HepG2 (cell line): ENCODE results near the gene TPGS1. TPM values are rescaled to one million over a fixed set of nuclear protein-coding genes. Genes with fewer than 3 reads are reported as not detected.

ENCODE experiments used
- CEBPB ChIP-seq: IDR thresholded peaks from 2 replicates; pipeline ENCODE4 v1.6.1; 2011; ENCODE audit warnings: low read depth, low read length, improper control_type of control experiment, borderline replicate concordance
- EP300 ChIP-seq, 3 experiments: sonication (generic) in 1 of 3; formaldehyde crosslinking in 1 of 3; IDR thresholded peaks; 2 replicates each; pipeline versions ENCODE4 v1.5.1 to v1.6.1; 2011 to 2020; ENCODE audit warnings: low read depth in 2 of 3, low read length in 2 of 3, borderline replicate concordance in 1 of 3, improper control_type of control experiment in 1 of 3, mild to moderate bottlenecking in 1 of 3, missing genetic modification reagents in 1 of 3, moderate library complexity in 1 of 3
- HOXD1 ChIP-seq: sonication (generic); formaldehyde crosslinking; IDR thresholded peaks from 2 replicates; pipeline ENCODE4 v1.5.0; 2020; ENCODE audit warnings: missing genetic modification reagents
- MXI1 ChIP-seq: IDR thresholded peaks from 3 replicates; pipeline ENCODE4 v1.6.1; 2012; ENCODE audit warnings: low read depth, low read length, inconsistent platforms, borderline replicate concordance
- RELA ChIP-seq: sonication (generic); formaldehyde crosslinking; IDR thresholded peaks from 2 replicates; pipeline ENCODE4 v1.4.0; 2020; ENCODE audit warnings: missing genetic modification reagents
- SKI ChIP-seq: fragments of 450-650 bp; IDR thresholded peaks from one replicate; pipeline ENCODE4 v1.6.1; 2018; ENCODE audit warnings: mild to moderate bottlenecking; ENCODE audit not compliant: partially characterized antibody
- SPEN ChIP-seq: sonication (generic); formaldehyde crosslinking; IDR thresholded peaks from 2 replicates; pipeline ENCODE4 v1.5.1; 2020; ENCODE audit warnings: low read depth, mild to moderate bottlenecking, missing genetic modification reagents
- TBP ChIP-seq: sonication (generic); formaldehyde crosslinking; IDR thresholded peaks from 2 replicates; pipeline ENCODE4 v1.5.0; 2020; ENCODE audit warnings: missing genetic modification reagents
- TMF1 ChIP-seq: sonication (generic); formaldehyde crosslinking; IDR thresholded peaks from 2 replicates; pipeline ENCODE4 v1.8.1; 2022; ENCODE audit warnings: low read depth, missing genetic modification reagents
- TOPORS ChIP-seq: sonication (generic); formaldehyde crosslinking; IDR thresholded peaks from 2 replicates; pipeline ENCODE4 v1.8.0; 2023; ENCODE audit warnings: mild to moderate bottlenecking, missing genetic modification reagents
- U2AF1 ChIP-seq: fragments of 200-400 bp; formaldehyde crosslinking; optimal IDR thresholded peaks from 2 replicates; pipeline ENCODE3; 2017; ENCODE audit warnings: mild to moderate bottlenecking, low read depth, low read length
- YY1 ChIP-seq: IDR thresholded peaks from 2 replicates; pipeline ENCODE4 v1.6.1; 2011; ENCODE audit warnings: low read length, low read depth, moderate library complexity, mild to moderate bottlenecking; ENCODE audit not compliant: insufficient read depth, insufficient replicate concordance
- ZKSCAN5 ChIP-seq: sonication (generic); formaldehyde crosslinking; IDR thresholded peaks from 2 replicates; pipeline ENCODE4 v1.5.1; 2020; ENCODE audit warnings: mild to moderate bottlenecking, missing genetic modification reagents
- ZNF724P ChIP-seq: sonication (generic); formaldehyde crosslinking; IDR thresholded peaks from 2 replicates; pipeline ENCODE4 v1.8.0; 2022; ENCODE audit warnings: missing genetic modification reagents, borderline replicate concordance
- ZNF75D ChIP-seq: sonication (generic); formaldehyde crosslinking; IDR thresholded peaks from 2 replicates; pipeline ENCODE4 v1.8.1; 2023; ENCODE audit warnings: missing genetic modification reagents, mild to moderate bottlenecking, borderline replicate concordance
- ZNF841 ChIP-seq: sonication (generic); formaldehyde crosslinking; IDR thresholded peaks from 2 replicates; pipeline ENCODE4 v1.8.1; 2023; ENCODE audit warnings: missing genetic modification reagents, borderline replicate concordance
- polyA plus RNA-seq, 8 experiments: library from polyadenylated mRNA; depleted of rRNA in 3 of 8; stranded (reverse) in 7 of 8; unstranded in 1 of 8; fragments of >200 nt; fragmentation: Illumina TruSeq in 4 of 8; extraction: Trizol in 4 of 8; gene quantifications; 2 replicates each; pipeline versions ENCODE4 v1.2.1 to v1.2.3, GENCODE V29; 2011 to 2016; ENCODE audit warnings: low read depth in 4 of 8, missing spikeins in 1 of 8, mixed read lengths in 1 of 8; ENCODE audit not compliant: insufficient read depth in 1 of 8
- total RNA-seq, 5 experiments: library from RNA; depleted of rRNA; stranded (reverse); fragments of >200 nt; fragmentation: Illumina TruSeq; extraction: Trizol; gene quantifications; 2 replicates each; pipeline ENCODE4 v1.2.3, GENCODE V29; 2016; ENCODE audit warnings: low read depth in 1 of 5
- TF ChIP-seq, protein P1 (sequence below): sonication (generic); formaldehyde crosslinking; IDR thresholded peaks from 2 replicates; pipeline ENCODE4 v1.4.0; 2020; ENCODE audit warnings: missing genetic modification reagents, borderline replicate concordance
- TF ChIP-seq, protein P2 (sequence below): IDR thresholded peaks from 2 replicates; pipeline ENCODE4 v1.6.1; 2018; ENCODE audit warnings: missing genetic modification reagents, mild to moderate bottlenecking, missing compliant biosample characterization
- TF ChIP-seq, protein P3 (sequence below): sonication (generic); formaldehyde crosslinking; IDR thresholded peaks from 2 replicates; pipeline ENCODE4 v1.8.1; 2022; ENCODE audit warnings: mild to moderate bottlenecking, missing genetic modification reagents
- TF ChIP-seq, protein P4 (sequence below): sonication (generic); formaldehyde crosslinking; IDR thresholded peaks from 2 replicates; pipeline ENCODE4 v1.8.1; 2023; ENCODE audit warnings: mild to moderate bottlenecking, missing genetic modification reagents

TPGS1 gene
- total and polyA plus RNA-seq, 2 of the 13 experiments (the other 11 are each of a cell fraction or from before 2014, with no cell fraction given) = 1.1 to 6.2 TPM

DNA sequence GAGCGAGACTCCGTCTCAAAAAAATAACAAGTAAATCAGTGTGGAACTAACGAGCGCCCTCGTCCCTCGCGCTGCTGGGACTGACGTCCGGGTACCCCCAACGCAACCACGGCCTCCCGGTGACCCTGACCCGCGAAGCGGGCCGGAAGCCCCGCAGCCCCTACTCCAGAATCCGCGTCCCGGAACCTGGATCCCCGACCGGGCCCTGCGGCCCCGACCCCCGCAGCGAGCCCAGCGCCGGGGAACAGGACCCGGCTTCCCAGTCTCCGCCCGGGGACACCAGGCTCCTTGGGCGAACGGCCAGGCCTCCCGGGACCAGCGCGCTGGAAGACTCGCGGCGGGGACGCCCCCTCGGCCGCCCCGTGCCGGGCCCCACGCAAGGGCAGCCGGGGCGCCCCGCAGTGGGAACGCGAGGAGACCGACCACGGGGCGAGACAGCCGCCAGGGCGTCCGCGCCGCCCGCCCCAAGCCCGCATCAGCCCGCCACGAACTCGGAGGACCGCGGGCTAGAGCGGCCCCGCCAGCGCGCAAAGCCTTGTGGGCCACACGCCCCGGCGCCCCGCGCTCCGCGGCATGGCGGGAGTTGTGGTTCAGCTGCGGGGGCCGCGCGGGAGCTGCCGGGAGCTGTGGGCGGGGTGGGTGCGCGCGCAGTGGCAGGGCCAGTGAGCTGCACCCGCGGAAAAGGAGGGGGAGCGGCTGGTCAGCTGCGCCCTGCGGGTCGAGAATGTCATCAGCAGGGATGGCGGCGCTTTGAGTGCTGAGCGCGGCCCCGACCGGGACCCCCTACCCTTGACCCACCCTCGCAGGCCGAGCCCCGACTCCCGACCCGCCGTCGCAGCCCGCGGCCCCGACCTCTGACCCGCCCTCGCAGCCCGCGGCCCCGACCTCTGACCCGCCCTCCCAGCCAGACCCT is 18.5 kb upstream of the TPGS1 start (continued):
- TF ChIP-seq, protein P1, sequence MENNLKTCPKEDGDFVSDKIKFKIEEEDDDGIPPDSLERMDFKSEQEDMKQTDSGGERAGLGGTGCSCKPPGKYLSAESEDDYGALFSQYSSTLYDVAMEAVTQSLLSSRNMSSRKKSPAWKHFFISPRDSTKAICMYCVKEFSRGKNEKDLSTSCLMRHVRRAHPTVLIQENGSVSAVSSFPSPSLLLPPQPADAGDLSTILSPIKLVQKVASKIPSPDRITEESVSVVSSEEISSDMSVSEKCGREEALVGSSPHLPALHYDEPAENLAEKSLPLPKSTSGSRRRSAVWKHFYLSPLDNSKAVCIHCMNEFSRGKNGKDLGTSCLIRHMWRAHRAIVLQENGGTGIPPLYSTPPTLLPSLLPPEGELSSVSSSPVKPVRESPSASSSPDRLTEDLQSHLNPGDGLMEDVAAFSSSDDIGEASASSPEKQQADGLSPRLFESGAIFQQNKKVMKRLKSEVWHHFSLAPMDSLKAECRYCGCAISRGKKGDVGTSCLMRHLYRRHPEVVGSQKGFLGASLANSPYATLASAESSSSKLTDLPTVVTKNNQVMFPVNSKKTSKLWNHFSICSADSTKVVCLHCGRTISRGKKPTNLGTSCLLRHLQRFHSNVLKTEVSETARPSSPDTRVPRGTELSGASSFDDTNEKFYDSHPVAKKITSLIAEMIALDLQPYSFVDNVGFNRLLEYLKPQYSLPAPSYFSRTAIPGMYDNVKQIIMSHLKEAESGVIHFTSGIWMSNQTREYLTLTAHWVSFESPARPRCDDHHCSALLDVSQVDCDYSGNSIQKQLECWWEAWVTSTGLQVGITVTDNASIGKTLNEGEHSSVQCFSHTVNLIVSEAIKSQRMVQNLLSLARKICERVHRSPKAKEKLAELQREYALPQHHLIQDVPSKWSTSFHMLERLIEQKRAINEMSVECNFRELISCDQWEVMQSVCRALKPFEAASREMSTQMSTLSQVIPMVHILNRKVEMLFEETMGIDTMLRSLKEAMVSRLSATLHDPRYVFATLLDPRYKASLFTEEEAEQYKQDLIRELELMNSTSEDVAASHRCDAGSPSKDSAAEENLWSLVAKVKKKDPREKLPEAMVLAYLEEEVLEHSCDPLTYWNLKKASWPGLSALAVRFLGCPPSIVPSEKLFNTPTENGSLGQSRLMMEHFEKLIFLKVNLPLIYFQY = peak; percentile 54
- TF ChIP-seq SPEN (peak; percentile 95), MXI1 (no peak; the same call in 2 of the 3 replicates), RELA (CRISPR knock-in tag) (no peak; the same call in 1 of the 2 replicates), ZNF841 (no peak), TBP (CRISPR knock-in tag) (peak; percentile 98), U2AF1 (no peak), TOPORS (CRISPR knock-in tag) (peak; percentile 54; the same call in 1 of the 2 replicates), CEBPB (no peak), EP300 (IDR thresholded peaks at IDR 0.05; ENCODE audit: low read depth in 2 of 2, low read length in 2 of 2) (no peak), EP300 (CRISPR knock-in tag; IDR thresholded peaks at IDR 0.05; ENCODE audit: borderline replicate concordance) (no peak), ZNF724P (no peak), ZNF75D (no peak), ZKSCAN5 (CRISPR knock-in tag) (no peak), TMF1 (peak; percentile 68; the same call in 1 of the 2 replicates), YY1 (peak; percentile 90), SKI (peak; percentile 79), HOXD1 (CRISPR knock-in tag) (no peak)
- TF ChIP-seq, protein P2, sequence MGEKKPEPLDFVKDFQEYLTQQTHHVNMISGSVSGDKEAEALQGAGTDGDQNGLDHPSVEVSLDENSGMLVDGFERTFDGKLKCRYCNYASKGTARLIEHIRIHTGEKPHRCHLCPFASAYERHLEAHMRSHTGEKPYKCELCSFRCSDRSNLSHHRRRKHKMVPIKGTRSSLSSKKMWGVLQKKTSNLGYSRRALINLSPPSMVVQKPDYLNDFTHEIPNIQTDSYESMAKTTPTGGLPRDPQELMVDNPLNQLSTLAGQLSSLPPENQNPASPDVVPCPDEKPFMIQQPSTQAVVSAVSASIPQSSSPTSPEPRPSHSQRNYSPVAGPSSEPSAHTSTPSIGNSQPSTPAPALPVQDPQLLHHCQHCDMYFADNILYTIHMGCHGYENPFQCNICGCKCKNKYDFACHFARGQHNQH (CRISPR knock-in tag) = peak; percentile 21; the same call in 1 of the 2 replicates
- TF ChIP-seq, protein P3, sequence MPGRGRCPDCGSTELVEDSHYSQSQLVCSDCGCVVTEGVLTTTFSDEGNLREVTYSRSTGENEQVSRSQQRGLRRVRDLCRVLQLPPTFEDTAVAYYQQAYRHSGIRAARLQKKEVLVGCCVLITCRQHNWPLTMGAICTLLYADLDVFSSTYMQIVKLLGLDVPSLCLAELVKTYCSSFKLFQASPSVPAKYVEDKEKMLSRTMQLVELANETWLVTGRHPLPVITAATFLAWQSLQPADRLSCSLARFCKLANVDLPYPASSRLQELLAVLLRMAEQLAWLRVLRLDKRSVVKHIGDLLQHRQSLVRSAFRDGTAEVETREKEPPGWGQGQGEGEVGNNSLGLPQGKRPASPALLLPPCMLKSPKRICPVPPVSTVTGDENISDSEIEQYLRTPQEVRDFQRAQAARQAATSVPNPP (CRISPR knock-in tag) = peak; percentile 75; the same call in 1 of the 2 replicates
- TF ChIP-seq, protein P4, sequence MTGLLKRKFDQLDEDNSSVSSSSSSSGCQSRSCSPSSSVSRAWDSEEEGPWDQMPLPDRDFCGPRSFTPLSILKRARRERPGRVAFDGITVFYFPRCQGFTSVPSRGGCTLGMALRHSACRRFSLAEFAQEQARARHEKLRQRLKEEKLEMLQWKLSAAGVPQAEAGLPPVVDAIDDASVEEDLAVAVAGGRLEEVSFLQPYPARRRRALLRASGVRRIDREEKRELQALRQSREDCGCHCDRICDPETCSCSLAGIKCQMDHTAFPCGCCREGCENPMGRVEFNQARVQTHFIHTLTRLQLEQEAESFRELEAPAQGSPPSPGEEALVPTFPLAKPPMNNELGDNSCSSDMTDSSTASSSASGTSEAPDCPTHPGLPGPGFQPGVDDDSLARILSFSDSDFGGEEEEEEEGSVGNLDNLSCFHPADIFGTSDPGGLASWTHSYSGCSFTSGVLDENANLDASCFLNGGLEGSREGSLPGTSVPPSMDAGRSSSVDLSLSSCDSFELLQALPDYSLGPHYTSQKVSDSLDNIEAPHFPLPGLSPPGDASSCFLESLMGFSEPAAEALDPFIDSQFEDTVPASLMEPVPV (CRISPR knock-in tag) = no peak; the same call in 1 of the 2 replicates
